GM19438 (cell line): Measurements from ENCODE around the gene FUT3.

Experiments
- ATAC-seq: cut with Tn5 transposase; IDR thresholded peaks from one replicate; pipeline ENCODE4 v1.9.1; 2021; ENCODE audit warnings: low read depth; ENCODE audit not compliant: unreplicated experiment

Gene FUT3

GRCh38 chr19:5804516-5805461, 46.5 kb downstream of the FUT3 start, which contains the start of gene NRTN:
TSS of gene NRTN (plus strand) at chr19:5805067. CDS start at chr19:5824166, 19,099 bp downstream.
- ATAC-seq: no peak

- peak; percentile 64 for ATAC-seq
Observed at GRCh38 chr19:5803752-5804515, 47.3 kb downstream of the FUT3 start.

- no peak for ATAC-seq
Observed at GRCh38 chr19:5803441-5803751, 47.9 kb downstream of the FUT3 start.

GRCh38 chr19:5801796-5802619, 49.2 kb downstream of the FUT3 start:
- no peak for ATAC-seq

- ATAC-seq: no peak
Observed at GRCh38 chr19:5800361-5801270, 50.6 kb downstream of the FUT3 start.

GRCh38 chr19:5799247-5800241, 51.7 kb downstream of the FUT3 start:
- no peak for ATAC-seq

GRCh38 chr19:5798244-5798643, 53.0 kb downstream of the FUT3 start:
- no peak for ATAC-seq

- no peak for ATAC-seq
Observed at GRCh38 chr19:5795382-5795919, 55.8 kb downstream of the FUT3 start.

- ATAC-seq: no peak
Observed at GRCh38 chr19:5793188-5793587, 58.1 kb downstream of the FUT3 start.
